ENCODE data around the gene PRKCI.
"Not testable (repeated sequence)": the region's sequence is repeated elsewhere in the genome, so short reads cannot be mapped to it uniquely, and the experiment has no call there.

PRKCI gene

DNA sequence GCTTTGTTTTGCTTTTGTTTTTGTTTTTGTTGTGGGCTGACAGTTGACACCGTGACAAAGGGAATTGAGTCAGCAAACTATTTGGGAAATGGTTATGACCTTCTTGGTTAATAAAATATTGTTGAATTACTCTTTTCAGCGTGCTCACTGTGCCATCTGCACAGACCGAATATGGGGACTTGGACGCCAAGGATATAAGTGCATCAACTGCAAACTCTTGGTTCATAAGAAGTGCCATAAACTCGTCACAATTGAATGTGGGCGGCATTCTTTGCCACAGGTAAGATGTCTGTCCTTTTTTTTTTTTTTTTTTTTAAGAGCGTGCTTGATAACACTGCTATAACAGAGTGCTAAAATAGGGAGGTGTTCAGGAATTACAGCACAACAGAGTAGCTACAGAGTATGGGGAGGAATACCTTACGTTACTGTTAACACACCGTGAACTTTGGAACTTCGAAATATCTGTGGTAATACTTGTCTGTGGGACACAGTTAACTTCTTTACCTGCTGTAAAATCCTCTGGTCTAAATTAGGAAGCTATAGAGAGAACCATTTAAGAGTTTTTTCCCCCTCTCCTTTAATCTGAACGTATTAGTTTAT, 48.2 kb downstream of the PRKCI start:
- TF ChIP-seq, protein P1, sequence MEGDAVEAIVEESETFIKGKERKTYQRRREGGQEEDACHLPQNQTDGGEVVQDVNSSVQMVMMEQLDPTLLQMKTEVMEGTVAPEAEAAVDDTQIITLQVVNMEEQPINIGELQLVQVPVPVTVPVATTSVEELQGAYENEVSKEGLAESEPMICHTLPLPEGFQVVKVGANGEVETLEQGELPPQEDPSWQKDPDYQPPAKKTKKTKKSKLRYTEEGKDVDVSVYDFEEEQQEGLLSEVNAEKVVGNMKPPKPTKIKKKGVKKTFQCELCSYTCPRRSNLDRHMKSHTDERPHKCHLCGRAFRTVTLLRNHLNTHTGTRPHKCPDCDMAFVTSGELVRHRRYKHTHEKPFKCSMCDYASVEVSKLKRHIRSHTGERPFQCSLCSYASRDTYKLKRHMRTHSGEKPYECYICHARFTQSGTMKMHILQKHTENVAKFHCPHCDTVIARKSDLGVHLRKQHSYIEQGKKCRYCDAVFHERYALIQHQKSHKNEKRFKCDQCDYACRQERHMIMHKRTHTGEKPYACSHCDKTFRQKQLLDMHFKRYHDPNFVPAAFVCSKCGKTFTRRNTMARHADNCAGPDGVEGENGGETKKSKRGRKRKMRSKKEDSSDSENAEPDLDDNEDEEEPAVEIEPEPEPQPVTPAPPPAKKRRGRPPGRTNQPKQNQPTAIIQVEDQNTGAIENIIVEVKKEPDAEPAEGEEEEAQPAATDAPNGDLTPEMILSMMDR (IDR thresholded peaks at IDR 0.05): no peak
- H3K9me3 ChIP-seq (ENCODE audit: control insufficient read depth, low read length): no peaks in the 10 kb centered on the region
- no peak overlapping the region for H3K27ac ChIP-seq
- H3K79me2 ChIP-seq: peaks cover 2% of the 10 kb centered on the region
- no peaks in the 10 kb centered on the region for H3K4me1 ChIP-seq
- no peaks in the 10 kb centered on the region for H3K36me3 ChIP-seq (ENCODE audit: control insufficient read depth, insufficient read depth, low read length)
- H3K4me2 ChIP-seq (ENCODE audit: low read length): no peak overlapping the region
- no peaks in the 10 kb centered on the region for H3K27me3 ChIP-seq (ENCODE audit: control insufficient read depth, insufficient read depth, low read length)
- H2AFZ ChIP-seq: no peak overlapping the region
- H3K4me3 ChIP-seq (ENCODE audit: low read depth, low read length): no peak overlapping the region
- H3K9ac ChIP-seq: no peak overlapping the region

DNA sequence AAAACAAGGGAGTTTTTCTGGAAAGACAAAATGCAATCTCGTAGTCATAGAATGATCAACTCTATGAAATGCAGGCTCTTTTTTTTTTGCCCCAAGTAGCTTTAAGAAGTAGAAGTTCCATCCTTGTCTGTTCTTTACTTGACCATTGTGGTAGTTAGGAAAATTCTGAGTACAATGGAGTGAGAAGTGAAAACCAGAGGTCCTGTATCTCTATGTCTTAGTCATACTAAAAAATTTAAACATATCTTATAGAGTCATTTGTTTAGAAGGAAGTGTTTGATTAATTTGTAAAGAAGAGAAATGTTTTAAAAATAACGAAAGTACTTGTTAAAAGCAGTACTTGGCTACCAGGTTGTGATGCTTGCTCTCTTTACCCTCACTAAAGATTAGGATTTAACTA, 52.4 kb downstream of the PRKCI start:
- Histone ChIP-seq H3K79me2 (no peaks in the 10 kb centered on the region), H3K27me3 (ENCODE audit: control insufficient read depth, insufficient read depth, low read length) (no peaks in the 10 kb centered on the region), H2AFZ (no peak overlapping the region), H3K4me3 (ENCODE audit: low read depth, low read length) (no peak overlapping the region), H3K36me3 (ENCODE audit: control insufficient read depth, insufficient read depth, low read length) (no peaks in the 10 kb centered on the region), H3K27ac (no peak overlapping the region), H3K4me2 (ENCODE audit: low read length) (no peak overlapping the region), H3K9me3 (ENCODE audit: control insufficient read depth, low read length) (no peaks in the 10 kb centered on the region), H3K4me1 (no peaks in the 10 kb centered on the region), H3K9ac (no peak overlapping the region)
- TF ChIP-seq, protein P1 (IDR thresholded peaks at IDR 0.05): no peak

- Histone ChIP-seq H3K27ac (no peak overlapping the region), H3K27me3 (ENCODE audit: control insufficient read depth, insufficient read depth, low read length) (no peaks in the 10 kb centered on the region), H3K9me3 (ENCODE audit: control insufficient read depth, low read length) (no peaks in the 10 kb centered on the region), H3K9ac (no peak overlapping the region), H3K4me1 (no peaks in the 10 kb centered on the region), H3K4me3 (ENCODE audit: low read depth, low read length) (no peak overlapping the region), H3K79me2 (no peaks in the 10 kb centered on the region), H2AFZ (no peak overlapping the region), H3K4me2 (ENCODE audit: low read length) (no peak overlapping the region), H3K36me3 (ENCODE audit: control insufficient read depth, insufficient read depth, low read length) (no peaks in the 10 kb centered on the region)
- TF ChIP-seq, protein P1 (IDR thresholded peaks at IDR 0.05): no peak
These were observed 53.6 kb downstream of the PRKCI start for GRCh38 chr3:170275832-170276231.

DNA sequence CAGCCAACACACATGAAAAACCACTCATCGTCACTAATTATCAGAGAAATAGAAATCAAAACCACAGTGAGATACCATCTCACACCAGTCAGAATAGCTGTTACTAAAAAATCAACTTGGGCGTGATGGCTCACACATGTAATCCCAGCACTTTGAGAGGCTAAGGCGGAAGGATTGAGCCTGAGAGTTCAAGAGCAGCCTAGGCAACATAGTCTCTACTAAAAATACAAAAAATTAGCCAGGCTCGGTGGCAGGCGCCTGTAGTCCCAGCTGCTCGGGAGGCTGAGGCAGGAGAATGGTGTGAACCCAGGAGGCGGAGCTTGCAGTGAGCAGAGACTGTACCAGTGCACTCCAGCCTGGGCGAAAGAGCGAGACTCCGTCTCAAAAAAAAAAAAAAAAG, 55.1 kb downstream of the PRKCI start:
- not testable (repeated sequence) for H3K4me2 ChIP-seq (ENCODE audit: low read length); H3K36me3 ChIP-seq (ENCODE audit: control insufficient read depth, insufficient read depth, low read length); H3K9ac ChIP-seq; H2AFZ ChIP-seq; H3K27me3 ChIP-seq (ENCODE audit: control insufficient read depth, insufficient read depth, low read length); H3K79me2 ChIP-seq; H3K4me1 ChIP-seq; H3K4me3 ChIP-seq (ENCODE audit: low read depth, low read length); H3K27ac ChIP-seq; H3K9me3 ChIP-seq (ENCODE audit: control insufficient read depth, low read length)

GRCh38 chr3:170277833-170278580, 55.8 kb downstream of the PRKCI start:
- Histone ChIP-seq H3K27ac (no peak overlapping the region), H3K27me3 (ENCODE audit: control insufficient read depth, insufficient read depth, low read length) (no peaks in the 10 kb centered on the region), H3K4me3 (ENCODE audit: low read depth, low read length) (no peak overlapping the region), H3K4me1 (no peaks in the 10 kb centered on the region), H2AFZ (no peak overlapping the region), H3K79me2 (no peaks in the 10 kb centered on the region), H3K4me2 (ENCODE audit: low read length) (no peak overlapping the region), H3K9ac (no peak overlapping the region), H3K9me3 (ENCODE audit: control insufficient read depth, low read length) (no peaks in the 10 kb centered on the region), H3K36me3 (ENCODE audit: control insufficient read depth, insufficient read depth, low read length) (no peaks in the 10 kb centered on the region)
- TF ChIP-seq, protein P1 (IDR thresholded peaks at IDR 0.05): no peak
